Small intestine (tissue), 7 donors: ENCODE data around the gene THOC6. TPM values are rescaled to one million over a fixed set of nuclear protein-coding genes. Genes with fewer than 3 reads are reported as not detected.
A peak's percentile ranks its signal among the peaks of the same experiment; 100 is the strongest.

Source experiments
- DNase-seq, 2 donors: peaks; one replicate each; pipeline versions ENCODE4 v3.0.0 to v3.0.0-alpha.2; 2013
- FAIRE-seq: peaks from 2 replicates; lab custom pipeline; 2012; peaks lifted over from hg19 to GRCh38; lab: Jason Lieb, UNC
- H3K27ac ChIP-seq, 3 donors: one replicate each; pipeline ENCODE4 v1.5.1; 2013; ENCODE audit warnings: low read length in 2 of 3, mild to moderate bottlenecking in 2 of 3, control low read depth in 1 of 3, inconsistent platforms in 1 of 3, low read depth in 1 of 3, moderate library complexity in 1 of 3
- H3K27me3 ChIP-seq, 3 donors: one replicate each; pipeline ENCODE4 v1.6.1; 2013; ENCODE audit warnings: low read length in 3 of 3, inconsistent platforms in 1 of 3; ENCODE audit not compliant: control insufficient read depth in 3 of 3, insufficient read depth in 3 of 3
- H3K36me3 ChIP-seq, 3 donors: one replicate each; pipeline ENCODE4 v1.6.1; 2013; ENCODE audit warnings: low read length in 3 of 3, inconsistent platforms in 1 of 3, low read depth in 1 of 3, mild to moderate bottlenecking in 1 of 3, moderate library complexity in 1 of 3; ENCODE audit not compliant: control insufficient read depth in 3 of 3, insufficient read depth in 2 of 3
- H3K4me1 ChIP-seq, 3 donors: one replicate each; pipeline ENCODE4 v1.6.1; 2013; ENCODE audit warnings: low read length in 2 of 3, inconsistent platforms in 1 of 3, low read depth in 1 of 3, mild to moderate bottlenecking in 1 of 3, moderate library complexity in 1 of 3; ENCODE audit not compliant: control insufficient read depth in 3 of 3, insufficient read depth in 2 of 3
- H3K4me3 ChIP-seq, 3 donors: one replicate each; pipeline ENCODE4 v1.5.1; 2013; ENCODE audit warnings: low read length in 3 of 3, control low read depth in 1 of 3, inconsistent platforms in 1 of 3, low read depth in 1 of 3, mild to moderate bottlenecking in 1 of 3, moderate library complexity in 1 of 3
- H3K9me3 ChIP-seq, 2 donors: one replicate each; pipeline ENCODE4 v1.6.1; 2013; ENCODE audit warnings: low read depth in 1 of 2, low read length in 1 of 2; ENCODE audit not compliant: control insufficient read depth in 2 of 2, insufficient read depth in 1 of 2
- WGBS, 3 donors: extraction: QIAGEN DNeasy Blood & Tissue Kit; methylation state at CpG; one replicate each; pipeline ENCODE4 v1.1.7; 2013; 5-methylcytosine and 5-hydroxymethylcytosine counted together
- polyA plus RNA-seq, 4 donors: library from polyadenylated mRNA; stranded (reverse) in 3 of 4; unstranded in 1 of 4; fragments of 200-250 nt in 3 of 4; fragments of 120-200 nt in 1 of 4; gene quantifications; one replicate each; pipeline versions ENCODE4 v1.2.1 to v1.2.3, GENCODE V29; 2013
- donor health status: healthy with polysubstance abuse.
- donor health status: control.
- donor health status: control.
- donor health status: Bipolar disorder and iron deficiency.
- donor health status: healthy.

The THOC6 gene
- polyA plus RNA-seq, 4 donors = 35.9 to 51.4 (median 45.0) TPM

DNA sequence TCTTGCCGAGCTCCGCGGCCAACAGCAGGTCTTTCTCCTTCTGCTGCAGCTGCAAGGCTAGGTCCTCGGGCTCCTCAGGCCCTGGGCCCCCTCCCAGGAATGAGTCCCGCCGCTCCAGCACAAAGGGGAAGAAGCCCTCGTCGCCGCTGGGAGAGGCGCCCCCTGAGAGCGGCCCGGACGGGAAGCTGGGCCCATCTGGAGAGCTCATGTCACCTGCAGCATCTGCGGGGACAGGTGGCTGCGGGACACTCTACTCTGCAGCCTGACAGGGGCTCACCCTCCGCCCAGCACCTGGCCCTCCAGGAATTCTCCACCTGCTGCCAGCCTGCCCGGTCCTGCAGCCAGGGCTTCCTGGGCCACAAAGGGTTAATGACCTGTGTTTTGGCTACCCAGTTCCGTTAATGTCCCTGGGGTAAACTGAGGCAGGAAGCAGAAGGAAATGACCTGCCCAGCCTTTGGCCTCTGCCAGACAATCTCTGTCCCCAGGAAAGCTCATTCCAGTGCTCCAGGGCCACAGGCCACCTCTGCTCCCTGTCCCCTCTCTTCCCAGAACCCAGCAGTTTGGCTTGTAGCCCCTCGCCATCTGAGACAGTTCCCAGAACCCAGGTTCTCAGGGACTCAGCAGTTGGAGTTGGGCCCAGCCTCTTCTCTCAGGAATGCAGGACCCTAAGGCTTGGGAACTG, 11.6 kb downstream of the THOC6 start:
- H3K27me3 ChIP-seq = peaks cover 0 to 35% (median 18%) of the 10 kb centered on the region in 3 donors
- no peaks in the 10 kb centered on the region for H3K9me3 ChIP-seq
- no peak overlapping the region for H3K27ac ChIP-seq
- H3K36me3 ChIP-seq = peaks cover 0 to 5% (median 0%) of the 10 kb centered on the region in 3 donors
- FAIRE-seq = no peak
- DNase-seq = no peak
- 45 to 60% (median 56%) methylated on average over 14 to 19 of the region's 19 CpGs for WGBS, 3 donors
- peaks cover 0 to 23% (median 0%) of the 10 kb centered on the region in 3 donors for H3K4me1 ChIP-seq
- peak overlapping the region in 2 of 3 donors; percentile 59 to 75 for H3K4me3 ChIP-seq

DNA sequence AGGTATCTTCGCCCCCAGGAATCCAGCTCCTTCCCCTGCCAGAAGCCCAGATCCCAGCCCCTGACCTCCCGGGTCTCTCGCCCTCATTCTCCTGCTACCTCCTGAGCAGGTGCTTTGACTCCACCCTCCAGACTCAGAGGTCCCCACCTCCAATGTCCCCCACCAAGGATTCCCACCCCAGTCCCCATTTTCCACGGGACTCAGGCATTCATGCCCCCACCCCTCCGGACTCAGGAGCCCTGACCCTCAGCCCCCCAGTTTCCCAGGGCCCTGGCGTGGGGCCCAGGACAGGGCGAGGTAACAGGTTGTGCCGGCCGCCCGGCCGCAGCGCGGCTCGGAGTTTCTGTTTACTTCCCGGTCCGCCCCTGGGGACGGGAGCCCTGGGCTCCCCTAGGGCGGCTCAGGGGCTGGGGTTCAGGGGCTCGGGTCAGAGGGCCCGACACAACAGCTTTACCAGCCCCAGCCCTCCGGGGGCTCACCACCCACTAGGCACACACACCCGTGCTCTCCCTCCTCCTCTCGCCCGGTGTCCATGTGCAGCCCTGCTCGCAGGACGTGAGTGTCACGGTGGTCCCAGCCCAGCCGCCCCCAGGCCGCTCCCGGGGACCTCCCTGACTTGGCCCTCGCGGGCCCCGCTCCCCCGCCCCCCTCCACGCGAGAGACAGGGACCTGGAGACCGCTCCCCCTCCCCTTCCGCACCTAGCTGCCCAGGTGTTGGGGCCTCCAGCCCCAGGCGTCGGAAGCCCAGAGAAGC, 12.3 kb downstream of the THOC6 start:
- WGBS, 3 donors = 1 to 3% (median 2%) methylated on average over 31 to 40 of the region's 40 CpGs
- H3K4me1 ChIP-seq = peaks cover 0 to 23% (median 0%) of the 10 kb centered on the region in 3 donors
- no peaks in the 10 kb centered on the region for H3K9me3 ChIP-seq
- peaks cover 0 to 33% (median 16%) of the 10 kb centered on the region in 3 donors for H3K27me3 ChIP-seq
- H3K27ac ChIP-seq = peak overlapping the region in 2 of 3 donors; percentile 8 to 50
- FAIRE-seq (no peak), DNase-seq (peak; percentile 66 to 71)
- peak overlapping the region; percentile 57 to 75 (median 59) for H3K4me3 ChIP-seq
- H3K36me3 ChIP-seq = peaks cover 0 to 4% (median 0%) of the 10 kb centered on the region in 3 donors

DNA sequence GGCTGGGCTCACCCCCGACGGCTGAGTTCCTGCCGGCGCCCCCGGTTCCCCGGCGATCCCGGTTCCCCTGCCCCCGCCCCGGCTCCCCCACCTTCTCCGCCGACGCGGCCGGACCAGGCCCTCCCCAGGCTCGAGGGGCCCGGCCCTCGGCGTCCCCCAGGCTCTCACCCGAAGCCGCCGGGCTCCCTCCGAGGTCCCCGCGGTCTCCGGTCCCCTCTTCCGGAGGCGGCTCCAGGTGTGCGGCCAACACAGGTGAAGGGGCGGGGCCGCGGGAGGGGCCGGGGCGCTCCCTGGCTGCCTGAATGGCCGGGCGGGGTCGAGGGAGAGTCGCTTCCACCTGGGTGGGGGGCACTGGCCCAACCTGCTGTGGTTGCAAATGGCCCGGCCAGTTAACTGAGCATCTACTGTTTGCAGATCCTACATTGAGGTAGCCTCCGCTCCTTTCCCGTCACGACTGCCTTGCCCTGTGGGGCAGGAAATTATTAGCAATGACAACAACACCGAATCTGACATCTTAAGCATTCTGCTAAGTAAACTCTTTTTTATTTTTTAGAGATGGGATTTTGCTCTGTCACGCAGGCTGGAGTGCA, 13.0 kb downstream of the THOC6 start, which contains the start of gene BICDL2:
Gene BICDL2, minus strand, starts transcription at position 219 of the 590 bp plus-strand sequence. CDS start 1,448 bp downstream, outside the sequence.
- no peaks in the 10 kb centered on the region for H3K9me3 ChIP-seq
- peak within 1 kb of the TSS in 2 of 3 donors; percentile 42 to 50 for H3K27ac ChIP-seq
- WGBS, 3 donors = 4 to 6% (median 5%) methylated on average over 27 to 44 of the region's 44 CpGs
- peak; percentile 77 to 82 for DNase-seq
- FAIRE-seq = no peak
- H3K27me3 ChIP-seq = peaks cover 0 to 33% (median 16%) of the 10 kb centered on the region in 3 donors
- H3K36me3 ChIP-seq = peaks cover 0 to 4% (median 0%) of the 10 kb centered on the region in 3 donors
- H3K4me1 ChIP-seq = peaks cover 0 to 23% (median 0%) of the 10 kb centered on the region in 3 donors
- H3K4me3 ChIP-seq = peak within 1 kb of the TSS; percentile 57 to 75 (median 59)

DNA sequence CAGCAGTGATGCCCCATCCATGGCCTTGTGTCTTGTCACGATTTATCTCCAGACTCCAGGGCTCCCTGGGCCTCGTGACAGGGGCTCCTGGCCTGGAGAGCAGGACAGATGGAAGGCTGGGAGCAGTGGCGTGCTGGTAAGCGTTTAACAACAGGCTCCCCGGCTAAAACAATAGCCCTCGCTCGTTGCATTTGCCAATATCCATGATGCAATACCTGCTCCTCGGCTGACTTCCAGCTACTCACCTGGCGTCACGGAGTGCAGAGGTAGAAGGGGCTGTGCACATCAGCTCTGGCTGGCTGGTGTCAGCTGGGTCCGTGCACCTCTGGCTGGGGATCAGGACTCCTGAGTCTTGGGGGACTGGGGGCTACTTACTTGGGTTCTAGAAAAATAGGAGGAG, 14.4 kb downstream of the THOC6 start:
- Histone ChIP-seq H3K4me1 (peaks cover 0 to 20% (median 0%) of the 10 kb centered on the region in 3 donors), H3K27me3 (peaks cover 0 to 39% (median 16%) of the 10 kb centered on the region in 3 donors), H3K4me3 (no peak overlapping the region), H3K9me3 (no peaks in the 10 kb centered on the region), H3K36me3 (peaks cover 0 to 4% (median 0%) of the 10 kb centered on the region in 3 donors), H3K27ac (peak overlapping the region in 1 of 3 donors; percentile 38)
- WGBS, 3 donors = 15 to 34% (median 15%) methylated on average over 11 of the region's 11 CpGs
- DNase-seq (peak; percentile 72 to 81), FAIRE-seq (no peak)

DNA sequence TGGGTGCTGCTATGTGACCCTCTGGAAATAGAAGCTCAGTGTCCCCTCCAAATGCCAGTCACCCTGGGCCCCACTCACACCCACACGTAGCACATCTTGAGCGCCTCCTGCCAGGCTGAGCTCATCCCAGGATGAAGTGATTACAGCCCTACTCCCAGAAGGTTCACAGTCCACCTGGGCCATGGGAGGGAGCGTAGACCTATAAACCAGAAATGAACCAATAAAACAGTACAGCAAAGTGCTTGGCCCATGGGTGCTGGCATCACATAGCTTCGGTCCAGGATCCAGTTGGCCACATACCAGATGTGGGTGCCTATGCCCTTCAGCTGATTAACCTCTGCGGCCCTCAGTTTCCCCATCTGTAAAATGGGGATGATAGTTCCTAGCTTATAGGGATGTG, 15.1 kb downstream of the THOC6 start:
- DNase-seq (peak; percentile 82 to 90), FAIRE-seq (no peak)
- H3K27me3 ChIP-seq = peaks cover 0 to 45% (median 16%) of the 10 kb centered on the region in 3 donors
- no peaks in the 10 kb centered on the region for H3K9me3 ChIP-seq
- peaks cover 0 to 20% (median 0%) of the 10 kb centered on the region in 3 donors for H3K4me1 ChIP-seq
- peaks cover 0 to under 1% (median 0%) of the 10 kb centered on the region in 3 donors for H3K36me3 ChIP-seq
- peak overlapping the region in 1 of 3 donors; percentile 38 for H3K27ac ChIP-seq
- WGBS, 3 donors = 17 to 60% (median 43%) methylated on average over 5 of the region's 5 CpGs
- H3K4me3 ChIP-seq = no peak overlapping the region

DNA sequence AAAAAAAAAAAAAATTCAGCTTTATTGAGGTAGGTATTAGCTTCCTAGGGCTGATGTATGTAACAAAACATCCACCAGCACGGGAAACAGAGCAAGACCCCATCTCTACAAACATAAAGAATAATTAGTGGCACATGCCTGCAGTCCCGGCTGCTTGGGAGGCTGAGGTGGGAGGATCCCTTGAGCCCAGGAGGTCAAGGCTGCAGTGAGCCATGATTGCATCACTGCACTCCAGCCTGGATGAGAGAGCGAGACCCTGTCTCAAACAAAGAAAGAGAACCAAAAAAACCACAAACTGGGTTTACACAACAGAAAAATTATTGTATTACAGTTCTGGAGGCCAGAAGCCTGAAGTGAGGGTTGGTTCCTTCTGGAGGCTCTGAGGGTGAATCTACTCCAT, 18.5 kb downstream of the THOC6 start:
- WGBS, 3 donors = 86 to 90% (median 86%) methylated on average over 3 of the region's 3 CpGs
- Histone ChIP-seq H3K9me3 (peaks cover 0 to 2% of the 10 kb centered on the region in 2 donors), H3K27me3 (peaks cover 0 to 62% (median 28%) of the 10 kb centered on the region in 3 donors), H3K4me3 (no peak overlapping the region), H3K36me3 (no peaks in the 10 kb centered on the region), H3K4me1 (peaks cover 0 to 21% (median 3%) of the 10 kb centered on the region in 3 donors), H3K27ac (no peak overlapping the region)
- FAIRE-seq (no peak), DNase-seq (no peak)

DNA sequence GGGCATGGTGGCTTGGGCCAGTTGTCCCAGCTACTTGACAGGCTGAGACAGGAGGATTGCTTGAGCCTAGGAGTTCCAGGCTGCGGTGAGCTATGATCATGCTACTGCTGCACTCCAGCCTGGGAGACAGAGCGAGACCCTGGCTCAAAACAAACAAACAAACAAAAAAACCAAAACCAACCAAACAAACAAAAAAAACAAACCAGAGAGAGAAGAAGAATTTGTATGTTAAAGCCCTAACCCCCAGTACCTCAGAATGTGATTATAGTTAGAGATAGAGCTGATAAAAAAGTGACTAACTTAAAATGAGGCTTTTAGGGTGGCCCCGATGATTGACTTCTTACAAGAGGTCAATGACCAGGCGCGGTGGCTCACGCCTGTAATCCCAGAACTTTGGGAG, 20.9 kb downstream of the THOC6 start:
- Histone ChIP-seq H3K4me3 (no peak overlapping the region), H3K9me3 (peaks cover 0 to 2% of the 10 kb centered on the region in 2 donors), H3K36me3 (no peaks in the 10 kb centered on the region), H3K4me1 (peaks cover 0 to 7% (median 3%) of the 10 kb centered on the region in 3 donors), H3K27ac (no peak overlapping the region), H3K27me3 (peaks cover 0 to 79% (median 17%) of the 10 kb centered on the region in 3 donors)
- FAIRE-seq (no peak), DNase-seq (no peak)
- WGBS, 3 donors = 76 to 88% (median 83%) methylated on average over 6 of the region's 6 CpGs
